Measurements from ENCODE around the gene MACROD2. TPM values are rescaled to one million over a fixed set of nuclear protein-coding genes. Genes with fewer than 3 reads are reported as not detected.

MACROD2 gene
- total and polyA plus RNA-seq, 2 of the 4 experiments (the other 2 are of a cell fraction) = not detected

GRCh38 chr20:14778875-14779274 lies 783.6 kb downstream of the MACROD2 start:
- H3K9ac ChIP-seq (ENCODE audit: low read depth, low read length) = no peak overlapping the region
- no peaks in the 10 kb centered on the region for H3K4me1 ChIP-seq (ENCODE audit: control insufficient read depth, insufficient read depth, low read length)
- no peak overlapping the region for H2BK20ac ChIP-seq (ENCODE audit: low read depth, low read length)
- TF ChIP-seq MAFK (IDR thresholded peaks at IDR 0.05; ENCODE audit: low read depth, low read length) = peak; percentile 87
- TF ChIP-seq SMC3 (IDR thresholded peaks at IDR 0.05; ENCODE audit: low read depth, low read length) = no peak
- no peak for ATAC-seq (ENCODE audit: low read depth)
- intact Hi-C loops (cut with micrococcal nuclease) (no loop called here), dilution Hi-C loops (cut with HindIII; ENCODE audit: low sequenced_read_pairs, unreplicated experiment) (no loop called here), in situ Hi-C loops (cut with MboI; ENCODE audit: low sequenced_read_pairs) (no loop called here)
- no peak overlapping the region for H3K4ac ChIP-seq (ENCODE audit: low read depth, low read length)
- BruUV-seq (replicated peaks) = no TSS peak
- H3K9me3 ChIP-seq (ENCODE audit: control insufficient read depth, insufficient read depth, low read length) = 0 out of 2 replicates have a peak, but pooled peaks cover 3% of the 10 kb centered on the region
- H3K23ac ChIP-seq (ENCODE audit: low read depth, low read length) = no peak overlapping the region
- DNase-seq = no peak
- no peak overlapping the region for H4K8ac ChIP-seq (ENCODE audit: low read depth in 2 of 2, low read length in 2 of 2)
- ChIA-PET POLR2A (ENCODE audit: unreplicated experiment) (no interaction called here), CTCF (no interaction called here)
- no peak overlapping the region for H3K14ac ChIP-seq (replicated peaks; ENCODE audit: low read depth, low read length)
- H3K4me3 ChIP-seq (ENCODE audit: insufficient read depth, low read depth, low read length) = no peak overlapping the region
- no peak overlapping the region for H2AK5ac ChIP-seq (ENCODE audit: low read depth, low read length)
- no peaks in the 10 kb centered on the region for H3K27me3 ChIP-seq (ENCODE audit: control insufficient read depth, insufficient read depth, low read length)
- H4K91ac ChIP-seq (ENCODE audit: insufficient read depth, low read depth, low read length) = no peak overlapping the region
- no peak overlapping the region for H3K18ac ChIP-seq (ENCODE audit: low read depth, low read length)
- H3K79me1 ChIP-seq (ENCODE audit: low read depth in 1 of 2, low read length in 2 of 2) = no peaks in the 10 kb centered on the region
- H4K5ac ChIP-seq (ENCODE audit: low read depth, low read length) = no peak overlapping the region
- H3K9me1 ChIP-seq (ENCODE audit: insufficient read depth, low read length) = no peaks in the 10 kb centered on the region
- H3K27ac ChIP-seq (ENCODE audit: insufficient read depth, low read length) = no peak overlapping the region
- no peak overlapping the region for H3K56ac ChIP-seq (ENCODE audit: extremely low read depth, insufficient read depth, low read length)
- no peaks in the 10 kb centered on the region for H4K20me1 ChIP-seq (ENCODE audit: insufficient read depth, low read length)
- no peak overlapping the region for H2AFZ ChIP-seq (replicated peaks; ENCODE audit: low read length, poor library complexity)
- 80% methylated on average over 1 of the region's 3 CpGs; no CpG with 5 or more reads in 1 of the 2 experiments for WGBS, 2 experiments (ENCODE audit: extremely low coverage in 2 of 2, insufficient read length in 1 of 2)
- no peak overlapping the region for H2BK15ac ChIP-seq (ENCODE audit: low read depth, low read length)
- no peaks in the 10 kb centered on the region for H3K36me3 ChIP-seq (ENCODE audit: control insufficient read depth, insufficient read depth, low read length)
- H2BK120ac ChIP-seq (ENCODE audit: low read depth, low read length) = no peak overlapping the region
- H2BK5ac ChIP-seq (ENCODE audit: low read depth, low read length, poor library complexity, severe bottlenecking) = no peak overlapping the region
- H3K4me2 ChIP-seq (ENCODE audit: low read depth, low read length) = no peak overlapping the region
- no peak overlapping the region for H2AK9ac ChIP-seq (replicated peaks; ENCODE audit: low read depth, low read length, poor library complexity)

All from IMR-90 (cell line).